HG03039 (cell line): ENCODE measurements around the gene MAGI2.

ENCODE experiments used
- ATAC-seq: cut with Tn5 transposase; IDR thresholded peaks from one replicate; pipeline ENCODE4 v1.9.1; 2021; ENCODE audit warnings: mild to moderate bottlenecking, moderate library complexity; ENCODE audit not compliant: unreplicated experiment

MAGI2 gene

GRCh38 chr7:79453558-79454360, at the start of gene MAGI2:
TSS of gene MAGI2 (minus strand) at chr7:79453667. CDS start at chr7:79453320, 347 bp downstream.
- ATAC-seq: no peak

GRCh38 chr7:79502151-79502550, 48.7 kb upstream of the MAGI2 start:
- ATAC-seq: no peak

- ATAC-seq: no peak
Measured at GRCh38 chr7:79500759-79501158, 47.3 kb upstream of the MAGI2 start.

- no peak for ATAC-seq
Measured at GRCh38 chr7:79497728-79498127, 44.3 kb upstream of the MAGI2 start.

GRCh38 chr7:79495544-79496272, 42.2 kb upstream of the MAGI2 start:
- ATAC-seq: no peak

- ATAC-seq: no peak
Measured at GRCh38 chr7:79494046-79494445, 40.6 kb upstream of the MAGI2 start.

GRCh38 chr7:79489371-79489770, 35.9 kb upstream of the MAGI2 start:
- no peak for ATAC-seq

- no peak for ATAC-seq
Measured at GRCh38 chr7:79478386-79478785, 24.9 kb upstream of the MAGI2 start.

- no peak for ATAC-seq
Measured at GRCh38 chr7:79475455-79475854, 22.0 kb upstream of the MAGI2 start.

- no peak for ATAC-seq
Measured at GRCh38 chr7:79471699-79472098, 18.2 kb upstream of the MAGI2 start.

GRCh38 chr7:79471283-79471682, 17.8 kb upstream of the MAGI2 start:
- ATAC-seq: no peak

- ATAC-seq: no peak
Measured at GRCh38 chr7:79465551-79465950, 12.1 kb upstream of the MAGI2 start.

- ATAC-seq: no peak
Measured at GRCh38 chr7:79464051-79464450, 10.6 kb upstream of the MAGI2 start.

- ATAC-seq: no peak
Measured at GRCh38 chr7:79462390-79462789, 8.9 kb upstream of the MAGI2 start.

GRCh38 chr7:79461660-79462059, 8.2 kb upstream of the MAGI2 start:
- ATAC-seq: no peak

- no peak for ATAC-seq
Measured at GRCh38 chr7:79459381-79459780, 5.9 kb upstream of the MAGI2 start.

GRCh38 chr7:79458796-79459195, 5.3 kb upstream of the MAGI2 start:
- ATAC-seq: no peak

- no peak for ATAC-seq
Measured at GRCh38 chr7:79455173-79455790, 1.8 kb upstream of the MAGI2 start.

GRCh38 chr7:79454361-79454960, 994 bp upstream of the MAGI2 start:
- no peak for ATAC-seq

GRCh38 chr7:79453266-79453557, 255 bp downstream of the MAGI2 start:
- no peak for ATAC-seq

GRCh38 chr7:79452495-79453265, 787 bp downstream of the MAGI2 start:
- ATAC-seq: no peak
